ENCODE data around the gene CD44.

CD44 gene

GRCh38 chr11:35179466-35180135, 40.6 kb downstream of the CD44 start:
- no peak for DNase-seq

- no peak for DNase-seq
Observed at GRCh38 chr11:35180317-35181233, 41.6 kb downstream of the CD44 start.

- DNase-seq = no peak
Observed at GRCh38 chr11:35182317-35182939, 43.5 kb downstream of the CD44 start.

GRCh38 chr11:35183326-35183925, 44.5 kb downstream of the CD44 start:
- no peak for DNase-seq

- DNase-seq = no peak
Observed at GRCh38 chr11:35185696-35186095, 46.7 kb downstream of the CD44 start.

GRCh38 chr11:35187996-35188395, 49.0 kb downstream of the CD44 start:
- no peak for DNase-seq

GRCh38 chr11:35190804-35191348, 51.9 kb downstream of the CD44 start:
- DNase-seq = no peak

- no peak for DNase-seq
Observed at GRCh38 chr11:35192347-35192746, 53.4 kb downstream of the CD44 start.

GRCh38 chr11:35193767-35194166, 54.8 kb downstream of the CD44 start:
- peak; percentile 41 for DNase-seq

GRCh38 chr11:35197292-35197691, 58.3 kb downstream of the CD44 start:
- no peak for DNase-seq

GRCh38 chr11:35200811-35201341, 61.9 kb downstream of the CD44 start:
- no peak for DNase-seq

GRCh38 chr11:35204614-35205013, 65.6 kb downstream of the CD44 start:
- DNase-seq = no peak

GRCh38 chr11:35206616-35207015, 67.6 kb downstream of the CD44 start:
- no peak for DNase-seq

GRCh38 chr11:35207471-35208403, 68.8 kb downstream of the CD44 start:
- no peak for DNase-seq

- DNase-seq = no peak
Observed at GRCh38 chr11:35208795-35209194, 69.8 kb downstream of the CD44 start.

- no peak for DNase-seq
Observed at GRCh38 chr11:35210876-35211546, 72.0 kb downstream of the CD44 start.

GRCh38 chr11:35211952-35212351, 73.0 kb downstream of the CD44 start:
- no peak for DNase-seq

- no peak for DNase-seq
Observed at GRCh38 chr11:35214226-35214770, 75.3 kb downstream of the CD44 start.

GRCh38 chr11:35214792-35215193, 75.8 kb downstream of the CD44 start:
- DNase-seq = peak; percentile 57

GRCh38 chr11:35215945-35216344, 77.0 kb downstream of the CD44 start:
- no peak for DNase-seq
